HepG2 (cell line): ENCODE data around the gene SPTBN5. TPM values are rescaled to one million over a fixed set of nuclear protein-coding genes. Genes with fewer than 3 reads are reported as not detected.

ENCODE experiments used
- ATAC-seq: fragments of 200-7000 bp; cut with Tn5 transposase; 3 replicates; pipeline ENCODE4 v1.9.1; 2020; ENCODE audit warnings: mild to moderate bottlenecking, moderate library complexity
- BruUV-seq: library from RNA; stranded (reverse); fragments of 400-500 nt; replicated peaks from 2 replicates; lab custom pipeline; 2021; lab: Mats Ljungman, UMichigan
- CTCF ChIA-PET: fragments of 300-600 bp; formaldehyde crosslinking; extraction: SDS; loops from one replicate; lab custom pipeline; 2021; ENCODE audit warnings: low total read pairs, inconsistent platforms, low intra/inter-chr PET ratio; lab: Yijun Ruan, JAX
- POLR2A ChIA-PET: fragments of 350-600 bp; sonication (Branson Sonifier 250); formaldehyde crosslinking; loops from one replicate; lab custom pipeline; 2020; ENCODE audit warnings: antibody characterized with exemption, inconsistent platforms; lab: Yijun Ruan, JAX
- DNase-seq: peaks from one replicate; pipeline ENCODE4 v3.0.0-alpha.2; 2015; ENCODE audit warnings: low spot score
- FAIRE-seq: peaks from 3 replicates; lab custom pipeline; 2011; peaks lifted over from hg19 to GRCh38; lab: Jason Lieb, UNC
- H2AFZ ChIP-seq: one replicate; pipeline ENCODE4 v1.6.1; 2011; ENCODE audit warnings: low read length, inconsistent platforms
- H3K27ac ChIP-seq: fragments of 300-600 bp; 3 replicates; pipeline ENCODE4 v1.8.0; 2011; ENCODE audit warnings: mixed run types, mild to moderate bottlenecking, mixed read lengths, low read length, inconsistent platforms; ENCODE audit not compliant: insufficient read depth; ENCODE audit errors: extremely low read length
- H3K27me3 ChIP-seq, 2 experiments: fragments of 200-600 bp in 1 of 2; 2 replicates in 1 of 2; 3 replicates in 1 of 2; pipeline versions ENCODE4 v1.6.0 to v1.8.0; 2011; ENCODE audit warnings: low read length in 2 of 2, mild to moderate bottlenecking in 2 of 2, moderate library complexity in 2 of 2, inconsistent platforms in 1 of 2; ENCODE audit not compliant: insufficient read depth in 2 of 2, control insufficient read depth in 1 of 2
- H3K36me3 ChIP-seq, 2 experiments: fragments of 200-600 bp in 1 of 2; replicated peaks in 1 of 2; 2 replicates in 1 of 2; 3 replicates in 1 of 2; pipeline versions ENCODE4 v1.5.1 to v1.8.0; 2011; ENCODE audit warnings: low read length in 2 of 2, inconsistent platforms in 1 of 2; ENCODE audit not compliant: insufficient read depth in 2 of 2, control insufficient read depth in 1 of 2
- H3K4me1 ChIP-seq: 2 replicates; pipeline ENCODE4 v1.5.1; 2012; ENCODE audit warnings: low read length, inconsistent platforms; ENCODE audit not compliant: insufficient read depth
- H3K4me2 ChIP-seq: 2 replicates; pipeline ENCODE4 v1.6.0; 2011; ENCODE audit warnings: low read depth, low read length, inconsistent platforms
- H3K4me3 ChIP-seq, 3 experiments: fragments of 200-600 bp in 1 of 3; sonication (generic), shearing (Covaris generic) in 1 of 3; replicated peaks in 1 of 3; 2 replicates each; pipeline ENCODE4 v1.5.1; 2011 to 2016; ENCODE audit warnings: low read length in 3 of 3, inconsistent platforms in 2 of 3, low read depth in 2 of 3, mild to moderate bottlenecking in 2 of 3, control low read depth in 1 of 3, mixed read lengths in 1 of 3; ENCODE audit not compliant: insufficient read depth in 1 of 3
- H3K79me2 ChIP-seq: one replicate; pipeline ENCODE4 v1.6.1; 2011; ENCODE audit warnings: low read length, inconsistent platforms; ENCODE audit not compliant: insufficient read depth
- H3K9ac ChIP-seq: 2 replicates; pipeline ENCODE4 v1.6.0; 2011; ENCODE audit warnings: mild to moderate bottlenecking, low read depth, low read length, inconsistent platforms; ENCODE audit not compliant: insufficient read depth
- H3K9me3 ChIP-seq: 2 replicates; pipeline ENCODE4 v1.5.1; 2012; ENCODE audit warnings: mild to moderate bottlenecking, low read length
- H4K20me1 ChIP-seq: 2 replicates; pipeline ENCODE4 v1.6.0; 2011; ENCODE audit warnings: inconsistent platforms, mild to moderate bottlenecking, low read length, moderate library complexity; ENCODE audit not compliant: insufficient read depth
- ELF4 ChIP-seq: sonication (generic); formaldehyde crosslinking; IDR thresholded peaks from 2 replicates; pipeline ENCODE4 v1.5.0; 2020; ENCODE audit warnings: missing genetic modification reagents, mild to moderate bottlenecking, moderate library complexity, borderline replicate concordance
- KDM2A ChIP-seq: sonication (generic); formaldehyde crosslinking; IDR thresholded peaks from 2 replicates; pipeline ENCODE4 v1.4.0; 2020; ENCODE audit warnings: low read depth, missing genetic modification reagents, borderline replicate concordance
- PAX8 ChIP-seq: sonication (generic); formaldehyde crosslinking; IDR thresholded peaks from 2 replicates; pipeline ENCODE4 v1.8.0; 2022; ENCODE audit warnings: mild to moderate bottlenecking, missing genetic modification reagents, borderline replicate concordance
- POLR2G ChIP-seq: fragments of 200-400 bp; formaldehyde crosslinking; IDR thresholded peaks from 2 replicates; pipeline ENCODE4 v1.6.1; 2018; ENCODE audit warnings: mild to moderate bottlenecking, low read depth, low read length, moderate library complexity
- PRPF4 ChIP-seq: fragments of 200-400 bp; formaldehyde crosslinking; IDR thresholded peaks from 2 replicates; pipeline ENCODE4 v1.6.1; 2016; ENCODE audit warnings: low read length, low read depth; ENCODE audit not compliant: poor library complexity, severe bottlenecking
- REL ChIP-seq: sonication (generic); formaldehyde crosslinking; conservative IDR thresholded peaks from 2 replicates; pipeline ENCODE4 v1.8.0; 2022; ENCODE audit warnings: mild to moderate bottlenecking, missing genetic modification reagents, moderate library complexity
- TARDBP ChIP-seq: sonication (generic); formaldehyde crosslinking; IDR thresholded peaks from 2 replicates; pipeline ENCODE4 v1.8.0; 2022; ENCODE audit warnings: mild to moderate bottlenecking, missing genetic modification reagents
- TBP ChIP-seq: sonication (generic); formaldehyde crosslinking; IDR thresholded peaks from 2 replicates; pipeline ENCODE4 v1.5.0; 2020; ENCODE audit warnings: missing genetic modification reagents
- TP53 ChIP-seq: sonication (generic); formaldehyde crosslinking; conservative IDR thresholded peaks from 2 replicates; pipeline ENCODE4 v1.4.0; 2020; ENCODE audit warnings: missing genetic modification reagents
- ZBTB1 ChIP-seq: sonication (generic); formaldehyde crosslinking; IDR thresholded peaks from 2 replicates; pipeline ENCODE4 v1.4.0; 2020; ENCODE audit warnings: missing genetic modification reagents, borderline replicate concordance
- ZBTB21 ChIP-seq: sonication (generic); formaldehyde crosslinking; IDR thresholded peaks from 2 replicates; pipeline ENCODE4 v1.4.0; 2020; ENCODE audit warnings: missing genetic modification reagents
- ZMYM4 ChIP-seq: sonication (generic); formaldehyde crosslinking; IDR thresholded peaks from 2 replicates; pipeline ENCODE4 v1.8.1; 2023; ENCODE audit warnings: mild to moderate bottlenecking, missing genetic modification reagents
- ZNF232 ChIP-seq: sonication (generic); formaldehyde crosslinking; IDR thresholded peaks from 2 replicates; pipeline ENCODE4 v1.4.0; 2020; ENCODE audit warnings: missing genetic modification reagents, borderline replicate concordance
- ZNF773 ChIP-seq: sonication (generic); formaldehyde crosslinking; IDR thresholded peaks from 2 replicates; pipeline ENCODE4 v1.4.0; 2020; ENCODE audit warnings: missing genetic modification reagents, borderline replicate concordance
- ZNF781 ChIP-seq: sonication (generic); formaldehyde crosslinking; IDR thresholded peaks from 2 replicates; pipeline ENCODE4 v1.5.1; 2020; ENCODE audit warnings: borderline replicate concordance, mild to moderate bottlenecking, missing genetic modification reagents; ENCODE audit errors: not compliant biosample characterization
- ZSCAN22 ChIP-seq: sonication (generic); formaldehyde crosslinking; IDR thresholded peaks from 2 replicates; pipeline ENCODE4 v1.4.0; 2020; ENCODE audit warnings: mild to moderate bottlenecking, missing genetic modification reagents
- WGBS: methylation state at CpG from one replicate; pipeline ENCODE4 v1.1.6; 2017; ENCODE audit warnings: low lambda C conversion rate; 5-methylcytosine and 5-hydroxymethylcytosine counted together
- in situ Hi-C: cut with HindIII; loops from 2 replicates; pipeline ENCODE4 v1.10.0; 2017; ENCODE audit warnings: low pct_unique_long_range_greater_than_20kb; ENCODE audit not compliant: extremely low pct_ligation_motif_present
- intact Hi-C: fragments of 100-400 bp; cut with micrococcal nuclease; formaldehyde crosslinking; loops from one replicate; pipeline ENCODE4 v1.10.0; 2022; ENCODE audit not compliant: unreplicated experiment
- polyA plus RNA-seq, 8 experiments: library from polyadenylated mRNA; depleted of rRNA in 3 of 8; stranded (reverse) in 7 of 8; unstranded in 1 of 8; fragments of >200 nt; fragmentation: Illumina TruSeq in 4 of 8; extraction: Trizol in 4 of 8; gene quantifications; 2 replicates each; pipeline versions ENCODE4 v1.2.1 to v1.2.3, GENCODE V29; 2011 to 2016; ENCODE audit warnings: low read depth in 4 of 8, missing spikeins in 1 of 8, mixed read lengths in 1 of 8; ENCODE audit not compliant: insufficient read depth in 1 of 8
- total RNA-seq, 5 experiments: library from RNA; depleted of rRNA; stranded (reverse); fragments of >200 nt; fragmentation: Illumina TruSeq; extraction: Trizol; gene quantifications; 2 replicates each; pipeline ENCODE4 v1.2.3, GENCODE V29; 2016; ENCODE audit warnings: low read depth in 1 of 5
- TF ChIP-seq, protein P1 (sequence below): IDR thresholded peaks from 2 replicates; pipeline ENCODE4 v1.4.0; 2020; ENCODE audit warnings: mild to moderate bottlenecking, missing genetic modification reagents
- TF ChIP-seq, protein P2 (sequence below): sonication (generic); formaldehyde crosslinking; IDR thresholded peaks from 2 replicates; pipeline ENCODE4 v1.5.1; 2020; ENCODE audit warnings: mild to moderate bottlenecking, missing genetic modification reagents, borderline replicate concordance
- TF ChIP-seq, protein P3 (sequence below): sonication (generic); formaldehyde crosslinking; IDR thresholded peaks from 2 replicates; pipeline ENCODE4 v1.5.0; 2020; ENCODE audit warnings: mild to moderate bottlenecking, low read depth, missing genetic modification reagents, borderline replicate concordance
- TF ChIP-seq, protein P4 (sequence below): IDR thresholded peaks from 2 replicates; pipeline ENCODE4 v1.6.1; 2012; ENCODE audit warnings: inconsistent platforms

The SPTBN5 gene
- total and polyA plus RNA-seq, 2 of the 13 experiments (the other 11 are each of a cell fraction or from before 2014, with no cell fraction given) = 0.01 to 0.07 TPM

DNA sequence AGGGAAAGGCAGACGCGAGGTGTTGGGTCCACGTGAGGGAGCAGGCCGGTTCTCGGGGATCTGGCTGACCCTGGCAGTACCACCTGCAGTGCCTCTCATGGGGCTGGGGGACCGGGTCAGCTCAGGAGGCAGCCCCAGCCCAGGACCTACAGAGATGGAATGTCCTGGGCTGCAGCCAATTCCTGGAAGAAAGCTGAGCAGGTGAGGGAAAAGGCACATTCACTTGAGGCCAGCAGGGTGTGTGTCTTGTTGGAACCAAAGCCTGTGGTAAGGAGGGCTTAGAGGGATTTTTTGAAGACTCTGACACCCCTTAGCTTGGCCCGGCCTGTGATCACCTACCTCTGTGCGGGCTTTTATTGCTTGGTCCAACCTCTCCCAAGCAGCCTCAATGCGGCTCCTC, 39.4 kb downstream of the SPTBN5 start (continued):
- TF ChIP-seq PRPF4 (no peak), REL (CRISPR knock-in tag) (no peak), ZMYM4 (no peak), TP53 (no peak), PAX8 (CRISPR knock-in tag) (no peak)

DNA sequence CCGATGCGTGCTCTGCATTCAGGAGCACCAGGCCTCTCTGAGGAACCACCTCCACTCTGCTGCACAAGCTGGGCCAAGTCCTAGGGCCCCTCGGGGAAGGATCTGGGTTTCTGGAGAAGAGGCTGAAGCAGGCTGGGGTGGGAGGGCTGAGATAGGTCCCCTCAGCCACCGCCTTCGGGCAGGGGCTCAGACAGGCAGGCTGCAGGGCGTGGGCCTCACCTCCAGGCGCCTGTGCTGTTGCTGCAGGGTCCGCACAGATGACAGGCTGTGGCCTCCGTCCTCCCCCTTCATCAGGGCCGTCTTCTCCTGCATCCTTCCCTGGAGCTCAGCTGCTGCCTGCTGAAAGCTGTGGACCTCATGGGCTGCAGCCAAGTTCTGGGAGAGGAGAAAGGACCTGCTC, 40.0 kb downstream of the SPTBN5 start:
- CTCF ChIA-PET = no interaction called here
- no peak for FAIRE-seq
- 60% methylated on average over 1 of the region's 10 CpGs for WGBS
- TF ChIP-seq ZNF781 (CRISPR knock-in tag) = no peak
- no peak for TF ChIP-seq ZBTB1 (CRISPR knock-in tag)
- TF ChIP-seq, protein P1, sequence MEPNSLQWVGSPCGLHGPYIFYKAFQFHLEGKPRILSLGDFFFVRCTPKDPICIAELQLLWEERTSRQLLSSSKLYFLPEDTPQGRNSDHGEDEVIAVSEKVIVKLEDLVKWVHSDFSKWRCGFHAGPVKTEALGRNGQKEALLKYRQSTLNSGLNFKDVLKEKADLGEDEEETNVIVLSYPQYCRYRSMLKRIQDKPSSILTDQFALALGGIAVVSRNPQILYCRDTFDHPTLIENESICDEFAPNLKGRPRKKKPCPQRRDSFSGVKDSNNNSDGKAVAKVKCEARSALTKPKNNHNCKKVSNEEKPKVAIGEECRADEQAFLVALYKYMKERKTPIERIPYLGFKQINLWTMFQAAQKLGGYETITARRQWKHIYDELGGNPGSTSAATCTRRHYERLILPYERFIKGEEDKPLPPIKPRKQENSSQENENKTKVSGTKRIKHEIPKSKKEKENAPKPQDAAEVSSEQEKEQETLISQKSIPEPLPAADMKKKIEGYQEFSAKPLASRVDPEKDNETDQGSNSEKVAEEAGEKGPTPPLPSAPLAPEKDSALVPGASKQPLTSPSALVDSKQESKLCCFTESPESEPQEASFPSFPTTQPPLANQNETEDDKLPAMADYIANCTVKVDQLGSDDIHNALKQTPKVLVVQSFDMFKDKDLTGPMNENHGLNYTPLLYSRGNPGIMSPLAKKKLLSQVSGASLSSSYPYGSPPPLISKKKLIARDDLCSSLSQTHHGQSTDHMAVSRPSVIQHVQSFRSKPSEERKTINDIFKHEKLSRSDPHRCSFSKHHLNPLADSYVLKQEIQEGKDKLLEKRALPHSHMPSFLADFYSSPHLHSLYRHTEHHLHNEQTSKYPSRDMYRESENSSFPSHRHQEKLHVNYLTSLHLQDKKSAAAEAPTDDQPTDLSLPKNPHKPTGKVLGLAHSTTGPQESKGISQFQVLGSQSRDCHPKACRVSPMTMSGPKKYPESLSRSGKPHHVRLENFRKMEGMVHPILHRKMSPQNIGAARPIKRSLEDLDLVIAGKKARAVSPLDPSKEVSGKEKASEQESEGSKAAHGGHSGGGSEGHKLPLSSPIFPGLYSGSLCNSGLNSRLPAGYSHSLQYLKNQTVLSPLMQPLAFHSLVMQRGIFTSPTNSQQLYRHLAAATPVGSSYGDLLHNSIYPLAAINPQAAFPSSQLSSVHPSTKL (CRISPR knock-in tag) = no peak
- no peak for TF ChIP-seq KDM2A (CRISPR knock-in tag)
- no peak for TF ChIP-seq POLR2G
- TF ChIP-seq, protein P2, sequence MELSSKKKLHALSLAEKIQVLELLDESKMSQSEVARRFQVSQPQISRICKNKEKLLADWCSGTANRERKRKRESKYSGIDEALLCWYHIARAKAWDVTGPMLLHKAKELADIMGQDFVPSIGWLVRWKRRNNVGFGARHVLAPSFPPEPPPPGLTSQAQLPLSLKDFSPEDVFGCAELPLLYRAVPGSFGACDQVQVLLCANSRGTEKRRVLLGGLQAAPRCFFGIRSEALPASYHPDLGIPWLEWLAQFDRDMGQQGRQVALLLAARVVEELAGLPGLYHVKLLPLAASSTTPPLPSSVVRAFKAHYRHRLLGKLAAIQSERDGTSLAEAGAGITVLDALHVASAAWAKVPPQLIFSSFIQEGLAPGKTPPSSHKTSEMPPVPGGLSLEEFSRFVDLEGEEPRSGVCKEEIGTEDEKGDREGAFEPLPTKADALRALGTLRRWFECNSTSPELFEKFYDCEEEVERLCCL (CRISPR knock-in tag) = no peak
- no peak for TF ChIP-seq ZSCAN22 (CRISPR knock-in tag)
- no peak for TF ChIP-seq TBP (CRISPR knock-in tag)
- no peak for TF ChIP-seq ELF4
- no peak for TF ChIP-seq ZNF773 (CRISPR knock-in tag)
- TF ChIP-seq, protein P3, sequence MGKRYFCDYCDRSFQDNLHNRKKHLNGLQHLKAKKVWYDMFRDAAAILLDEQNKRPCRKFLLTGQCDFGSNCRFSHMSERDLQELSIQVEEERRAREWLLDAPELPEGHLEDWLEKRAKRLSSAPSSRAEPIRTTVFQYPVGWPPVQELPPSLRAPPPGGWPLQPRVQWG (CRISPR knock-in tag) = no peak
- TF ChIP-seq, protein P4, sequence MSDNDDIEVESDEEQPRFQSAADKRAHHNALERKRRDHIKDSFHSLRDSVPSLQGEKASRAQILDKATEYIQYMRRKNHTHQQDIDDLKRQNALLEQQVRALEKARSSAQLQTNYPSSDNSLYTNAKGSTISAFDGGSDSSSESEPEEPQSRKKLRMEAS = no peak
- no peak for TF ChIP-seq ZBTB21 (CRISPR knock-in tag)
- no peak for TF ChIP-seq ZNF232 (CRISPR knock-in tag)
- TF ChIP-seq TARDBP = no peak

More for the DNA sequence above, 40.0 kb downstream of the SPTBN5 start:
- Histone ChIP-seq H2AFZ (no peak overlapping the region), H3K79me2 (no peaks in the 10 kb centered on the region), H3K27ac (no peak overlapping the region), H3K4me3 (no peak overlapping the region), H3K27me3 (peaks cover 10 to 33% of the 10 kb centered on the region in 2 experiments; a peak in 4 of 5 replicates), H3K4me2 (no peak overlapping the region), H3K9ac (no peak overlapping the region), H3K36me3 (no peaks in the 10 kb centered on the region), H4K20me1 (no peaks in the 10 kb centered on the region; the same call in 1 of the 2 replicates), H3K4me1 (peaks cover 12% of the 10 kb centered on the region), H3K9me3 (no peaks in the 10 kb centered on the region)
- POLR2A ChIA-PET = no interaction called here
- ATAC-seq = no peak
- in situ Hi-C loops = no loop called here
- BruUV-seq = no TSS peak
- no peak for DNase-seq
- intact Hi-C loops = no loop called here
